ENCODE measurements around the gene OSBPL2.

- TF ChIP-seq YY1 (IDR thresholded peaks at IDR 0.05; ENCODE audit: low read depth): no peak
- TF ChIP-seq RAD21 (IDR thresholded peaks at IDR 0.05; ENCODE audit: low read depth): no peak
- TF ChIP-seq FOXM1 (IDR thresholded peaks at IDR 0.05; ENCODE audit: borderline replicate concordance, low read depth): no peak
- no peak for TF ChIP-seq TAF1 (IDR thresholded peaks at IDR 0.05; ENCODE audit: low read depth)
- TF ChIP-seq TCF12 (IDR thresholded peaks at IDR 0.05; ENCODE audit: low read depth): no peak
- no peak for TF ChIP-seq MAX (IDR thresholded peaks at IDR 0.05)
- TF ChIP-seq USF1 (IDR thresholded peaks at IDR 0.05): no peak
- no peak for TF ChIP-seq CEBPB (IDR thresholded peaks at IDR 0.05)
- TF ChIP-seq EGR1 (IDR thresholded peaks at IDR 0.05): no peak
- TF ChIP-seq EP300 (IDR thresholded peaks at IDR 0.05; ENCODE audit: borderline replicate concordance): no peak
Observed at GRCh38 chr20:62333820-62334595, 95.7 kb downstream of the OSBPL2 start.

Data from Ishikawa (cell line).